Trophoblast cell (in vitro differentiated cells and primary cell): ENCODE data around the gene NF2.
"Not testable (repeated sequence)": the region's sequence is repeated elsewhere in the genome, so short reads cannot be mapped to it uniquely, and the experiment has no call there.

Source experiments
- DNase-seq, 2 donors: peaks; one replicate each; pipeline ENCODE4 v3.0.0-alpha.2; 2016
- H2AFZ ChIP-seq: 2 replicates; pipeline ENCODE4 v1.6.1; 2013; ENCODE audit warnings: low read length, moderate library complexity, mild to moderate bottlenecking; ENCODE audit not compliant: insufficient read depth, poor library complexity
- H2AK5ac ChIP-seq: 2 replicates; pipeline ENCODE4 v1.6.1; 2013; ENCODE audit warnings: mild to moderate bottlenecking, low read length
- H2BK120ac ChIP-seq: 2 replicates; pipeline ENCODE4 v1.6.1; 2013; ENCODE audit warnings: low read length, mild to moderate bottlenecking, moderate library complexity; ENCODE audit not compliant: insufficient read depth, poor library complexity
- H2BK12ac ChIP-seq: 2 replicates; pipeline ENCODE4 v1.6.1; 2013; ENCODE audit warnings: mild to moderate bottlenecking, low read length, moderate library complexity
- H2BK5ac ChIP-seq: 2 replicates; pipeline ENCODE4 v1.6.1; 2013; ENCODE audit warnings: low read length, low read depth, moderate library complexity, mild to moderate bottlenecking; ENCODE audit not compliant: poor library complexity
- H3K14ac ChIP-seq: 2 replicates; pipeline ENCODE4 v1.6.1; 2013; ENCODE audit warnings: mild to moderate bottlenecking, low read length
- H3K18ac ChIP-seq: 2 replicates; pipeline ENCODE4 v1.6.1; 2013; ENCODE audit warnings: mild to moderate bottlenecking, low read length
- H3K23ac ChIP-seq: 2 replicates; pipeline ENCODE4 v1.6.1; 2013; ENCODE audit warnings: low read length
- H3K27ac ChIP-seq: 2 replicates; pipeline ENCODE4 v1.5.1; 2013; ENCODE audit warnings: low read depth, mild to moderate bottlenecking, inconsistent platforms, low read length, moderate library complexity
- H3K27me3 ChIP-seq: 2 replicates; pipeline ENCODE4 v1.6.1; 2013; ENCODE audit warnings: inconsistent platforms, mild to moderate bottlenecking, low read length, moderate library complexity; ENCODE audit not compliant: insufficient read depth
- H3K36me3 ChIP-seq, 2 experiments: 1 replicate in 1 of 2; 2 replicates in 1 of 2; pipeline ENCODE4 v1.6.1; 2013; ENCODE audit warnings: low read length in 2 of 2, mild to moderate bottlenecking in 2 of 2, moderate library complexity in 1 of 2; ENCODE audit not compliant: insufficient read depth in 2 of 2, control insufficient read depth in 1 of 2
- H3K4ac ChIP-seq: 2 replicates; pipeline ENCODE4 v1.6.1; 2013; ENCODE audit warnings: low read depth, mild to moderate bottlenecking, low read length, moderate library complexity
- H3K4me1 ChIP-seq, 2 experiments: 1 replicate in 1 of 2; 2 replicates in 1 of 2; pipeline ENCODE4 v1.6.1; 2013; ENCODE audit warnings: low read length in 2 of 2, mild to moderate bottlenecking in 2 of 2, moderate library complexity in 1 of 2; ENCODE audit not compliant: insufficient read depth in 2 of 2, control insufficient read depth in 1 of 2
- H3K4me2 ChIP-seq: 2 replicates; pipeline ENCODE4 v1.6.1; 2013; ENCODE audit warnings: inconsistent platforms, mild to moderate bottlenecking, low read length, moderate library complexity
- H3K4me3 ChIP-seq: 2 replicates; pipeline ENCODE4 v1.5.1; 2013; ENCODE audit warnings: mild to moderate bottlenecking, low read depth, low read length, inconsistent platforms
- H3K79me1 ChIP-seq: one replicate; pipeline ENCODE4 v1.6.1; 2013; ENCODE audit warnings: low read length
- H3K79me2 ChIP-seq: 2 replicates; pipeline ENCODE4 v1.6.1; 2013; ENCODE audit warnings: low read length, mild to moderate bottlenecking; ENCODE audit not compliant: control insufficient read depth, insufficient read depth, poor library complexity
- H3K9ac ChIP-seq: 2 replicates; pipeline ENCODE4 v1.6.1; 2013; ENCODE audit warnings: mild to moderate bottlenecking, low read length
- H3K9me3 ChIP-seq: 2 replicates; pipeline ENCODE4 v1.6.1; 2013; ENCODE audit warnings: low read depth, mild to moderate bottlenecking, control low read depth, inconsistent platforms, low read length; ENCODE audit not compliant: insufficient read depth
- H4K12ac ChIP-seq: 2 replicates; pipeline ENCODE4 v1.6.1; 2013; ENCODE audit warnings: low read depth, mild to moderate bottlenecking, low read length, moderate library complexity
- H4K8ac ChIP-seq: 2 replicates; pipeline ENCODE4 v1.6.1; 2013; ENCODE audit warnings: low read depth, mild to moderate bottlenecking, low read length, moderate library complexity
- H4K91ac ChIP-seq: one replicate; pipeline ENCODE4 v1.6.1; 2013; ENCODE audit warnings: low read depth, mild to moderate bottlenecking, low read length, moderate library complexity
- WGBS: extraction: QIAGEN DNeasy Blood & Tissue Kit; methylation state at CpG from one replicate; pipeline ENCODE4 v1.1.7; 2013; ENCODE audit warnings: missing lambda C conversion rate; ENCODE audit not compliant: insufficient read length, insufficient coverage; ENCODE audit errors: extremely low coverage; 5-methylcytosine and 5-hydroxymethylcytosine counted together

Gene NF2

GRCh38 chr22:29563652-29564460 is 39.6 kb upstream of the NF2 start:
- H3K36me3 ChIP-seq = peaks cover 27 to 31% of the 10 kb centered on the region in 2 experiments
- no peak overlapping the region for H3K27ac ChIP-seq
- H2BK120ac ChIP-seq = no peak overlapping the region
- no peaks in the 10 kb centered on the region for H3K79me2 ChIP-seq
- no peak overlapping the region for H3K23ac ChIP-seq
- no peaks in the 10 kb centered on the region for H3K27me3 ChIP-seq
- no peak overlapping the region for H3K9ac ChIP-seq
- no peak overlapping the region for H2AK5ac ChIP-seq
- H2BK5ac ChIP-seq = no peak overlapping the region
- H3K9me3 ChIP-seq = no peaks in the 10 kb centered on the region
- H4K12ac ChIP-seq = no peak overlapping the region
- no peaks in the 10 kb centered on the region for H3K79me1 ChIP-seq
- WGBS = no CpG with 5 or more reads among the region's 6 CpGs
- H3K4me2 ChIP-seq = no peak overlapping the region
- H3K4me3 ChIP-seq = no peak overlapping the region
- H3K14ac ChIP-seq = no peak overlapping the region
- no peak overlapping the region for H2AFZ ChIP-seq
- no peak for DNase-seq
- H2BK12ac ChIP-seq = no peak overlapping the region
- H4K91ac ChIP-seq = no peak overlapping the region
- H4K8ac ChIP-seq = no peak overlapping the region
- no peak overlapping the region for H3K18ac ChIP-seq
- H3K4ac ChIP-seq = no peak overlapping the region
- H3K4me1 ChIP-seq = peaks cover 0 to 3% of the 10 kb centered on the region in 2 experiments

- H4K12ac ChIP-seq, H4K91ac ChIP-seq, H3K4me1 ChIP-seq, H2AFZ ChIP-seq, DNase-seq, H3K9me3 ChIP-seq, H3K79me1 ChIP-seq, H3K79me2 ChIP-seq, H3K4me2 ChIP-seq, H2BK120ac ChIP-seq, H3K4me3 ChIP-seq, H3K27me3 ChIP-seq, H2BK12ac ChIP-seq, H3K4ac ChIP-seq, H2AK5ac ChIP-seq, H2BK5ac ChIP-seq, H3K18ac ChIP-seq, H3K9ac ChIP-seq, H3K14ac ChIP-seq, H3K23ac ChIP-seq, H3K27ac ChIP-seq, H4K8ac ChIP-seq: not testable (repeated sequence)
- peaks cover 22 to 23% of the 10 kb centered on the region in 2 experiments for H3K36me3 ChIP-seq
- no CpG with 5 or more reads among the region's 7 CpGs for WGBS
These were observed 36.9 kb upstream of the NF2 start for GRCh38 chr22:29566513-29566912.

- no peak overlapping the region for H2BK12ac ChIP-seq
- no peak overlapping the region for H3K27ac ChIP-seq
- no peak overlapping the region for H2BK120ac ChIP-seq
- no peaks in the 10 kb centered on the region for H3K27me3 ChIP-seq
- no peak overlapping the region for H4K91ac ChIP-seq
- H2AFZ ChIP-seq = no peak overlapping the region
- no peak overlapping the region for H3K4ac ChIP-seq
- H3K9ac ChIP-seq = no peak overlapping the region
- no peaks in the 10 kb centered on the region for H3K79me2 ChIP-seq
- H4K12ac ChIP-seq = no peak overlapping the region
- H4K8ac ChIP-seq = no peak overlapping the region
- H3K4me3 ChIP-seq = no peak overlapping the region
- H3K4me1 ChIP-seq = peaks cover 0 to 5% of the 10 kb centered on the region in 2 experiments
- H3K18ac ChIP-seq = no peak overlapping the region
- no peaks in the 10 kb centered on the region for H3K79me1 ChIP-seq
- no peak overlapping the region for H3K23ac ChIP-seq
- H3K9me3 ChIP-seq = no peaks in the 10 kb centered on the region
- no peak overlapping the region for H3K4me2 ChIP-seq
- DNase-seq = no peak
- peaks cover 15 to 19% of the 10 kb centered on the region in 2 experiments for H3K36me3 ChIP-seq
- H3K14ac ChIP-seq = no peak overlapping the region
- no peak overlapping the region for H2AK5ac ChIP-seq
- no CpG with 5 or more reads among the region's 7 CpGs for WGBS
- H2BK5ac ChIP-seq = no peak overlapping the region
These were observed 36.1 kb upstream of the NF2 start for GRCh38 chr22:29567338-29567737.

GRCh38 chr22:29569011-29569678 is 34.3 kb upstream of the NF2 start:
- Histone ChIP-seq H2BK120ac (no peak overlapping the region), H3K36me3 (peaks cover 15 to 19% of the 10 kb centered on the region in 2 experiments), H2AFZ (no peak overlapping the region), H2BK5ac (no peak overlapping the region), H3K4me3 (peak overlapping the region; percentile 25), H3K27ac (no peak overlapping the region), H3K79me1 (no peaks in the 10 kb centered on the region), H3K4me1 (peaks cover 0 to 2% of the 10 kb centered on the region in 2 experiments), H2BK12ac (no peak overlapping the region), H4K91ac (no peak overlapping the region), H3K9me3 (no peaks in the 10 kb centered on the region), H3K23ac (no peak overlapping the region), H3K14ac (no peak overlapping the region), H4K12ac (no peak overlapping the region), H3K27me3 (no peaks in the 10 kb centered on the region), H3K79me2 (no peaks in the 10 kb centered on the region), H4K8ac (no peak overlapping the region), H2AK5ac (no peak overlapping the region), H3K4ac (no peak overlapping the region), H3K4me2 (no peak overlapping the region), H3K18ac (no peak overlapping the region), H3K9ac (peak overlapping the region; percentile 43)
- WGBS = no CpG with 5 or more reads among the region's 7 CpGs
- no peak for DNase-seq
